Retinal pigment epithelial cell (primary cell): Measurements from ENCODE around the gene VPS26B.

Source experiments
- DNase-seq: peaks from one replicate; pipeline ENCODE4 v3.0.0-alpha.2; 2010; ENCODE audit warnings: low read depth
- H3K4me3 ChIP-seq: 2 replicates; pipeline ENCODE4 v1.5.1; 2011; ENCODE audit warnings: mild to moderate bottlenecking, low read length, control low read depth, moderate library complexity
- CTCF ChIP-seq: conservative IDR thresholded peaks from 2 replicates; pipeline ENCODE4 v1.5.1; 2011; ENCODE audit warnings: low read depth, low read length, control low read depth, inconsistent platforms

The VPS26B gene

GRCh38 chr11:134231958-134232659, 7.6 kb downstream of the VPS26B start:
- DNase-seq = no peak
- H3K4me3 ChIP-seq = no peak overlapping the region
- TF ChIP-seq CTCF = no peak

- TF ChIP-seq CTCF = no peak
- DNase-seq = no peak
Observed at GRCh38 chr11:134233729-134234179, 9.3 kb downstream of the VPS26B start.

GRCh38 chr11:134235399-134235798, 10.9 kb downstream of the VPS26B start:
- no peak for DNase-seq

More at GRCh38 chr11:134233729-134234179, 9.3 kb downstream of the VPS26B start:
- H3K4me3 ChIP-seq = no peak overlapping the region

GRCh38 chr11:134236834-134237556, 12.5 kb downstream of the VPS26B start:
- no peak for TF ChIP-seq CTCF
- no peak for DNase-seq
- H3K4me3 ChIP-seq = no peak overlapping the region

More at GRCh38 chr11:134235399-134235798, 10.9 kb downstream of the VPS26B start:
- H3K4me3 ChIP-seq = no peak overlapping the region
- TF ChIP-seq CTCF = no peak

- no peak for DNase-seq
- H3K4me3 ChIP-seq = no peak overlapping the region
- TF ChIP-seq CTCF = no peak
Observed at GRCh38 chr11:134237557-134237922, 13.1 kb downstream of the VPS26B start.

- no peak for TF ChIP-seq CTCF
- H3K4me3 ChIP-seq = no peak overlapping the region
- no peak for DNase-seq
Observed at GRCh38 chr11:134238956-134239355, 14.5 kb downstream of the VPS26B start.

- TF ChIP-seq CTCF = no peak
- no peak for DNase-seq
- H3K4me3 ChIP-seq = no peak overlapping the region
Observed at GRCh38 chr11:134240592-134240991, 16.1 kb downstream of the VPS26B start.
